Fibroblast of the aortic adventitia (primary cell): Measurements from ENCODE around the gene ATP6V1G3. TPM values are rescaled to one million over a fixed set of nuclear protein-coding genes. Genes with fewer than 3 reads are reported as not detected.

Experiments
- DNase-seq: peaks from one replicate; pipeline ENCODE4 v3.0.0-alpha.2; 2010; ENCODE audit warnings: low read depth
- H3K4me3 ChIP-seq: 2 replicates; pipeline ENCODE4 v1.5.1; 2011; ENCODE audit warnings: low read depth, mild to moderate bottlenecking, control low read depth, low read length, moderate library complexity
- total RNA-seq: library from RNA; depleted of rRNA; stranded (reverse); fragments of >200 nt; gene quantifications from 2 replicates; pipeline ENCODE4 v1.2.3, GENCODE V29; 2012; ENCODE audit warnings: low replicate concordance
- TF ChIP-seq, protein P1 (sequence below): IDR thresholded peaks from 2 replicates; pipeline ENCODE4 v1.5.1; 2011; ENCODE audit warnings: mild to moderate bottlenecking, low read length, control low read depth, inconsistent platforms; ENCODE audit not compliant: insufficient read depth

Gene ATP6V1G3
- total RNA-seq, 1 donor = not detected

DNA sequence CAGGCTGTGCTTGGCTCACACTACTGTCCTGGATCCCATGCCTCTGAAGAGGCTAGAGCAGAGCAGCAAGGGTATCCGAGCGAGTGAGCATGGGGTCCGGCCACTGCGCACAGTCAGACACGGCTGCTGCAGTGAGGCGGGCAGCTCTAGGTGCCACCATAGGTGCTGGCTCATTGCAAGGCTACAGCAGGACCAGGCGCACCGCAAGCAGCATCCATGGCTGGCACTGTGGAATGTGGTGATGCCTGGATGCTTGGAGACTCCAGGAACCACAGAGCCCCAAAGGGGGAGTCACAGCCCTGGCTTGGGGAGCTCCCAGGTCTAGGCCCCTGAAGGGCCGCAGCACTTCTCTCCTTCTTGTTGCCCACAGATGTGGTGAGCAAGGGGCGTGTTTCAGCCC lies 47.2 kb downstream of the ATP6V1G3 start:
- DNase-seq = no peak
- H3K4me3 ChIP-seq = no peak overlapping the region
- TF ChIP-seq, protein P1, sequence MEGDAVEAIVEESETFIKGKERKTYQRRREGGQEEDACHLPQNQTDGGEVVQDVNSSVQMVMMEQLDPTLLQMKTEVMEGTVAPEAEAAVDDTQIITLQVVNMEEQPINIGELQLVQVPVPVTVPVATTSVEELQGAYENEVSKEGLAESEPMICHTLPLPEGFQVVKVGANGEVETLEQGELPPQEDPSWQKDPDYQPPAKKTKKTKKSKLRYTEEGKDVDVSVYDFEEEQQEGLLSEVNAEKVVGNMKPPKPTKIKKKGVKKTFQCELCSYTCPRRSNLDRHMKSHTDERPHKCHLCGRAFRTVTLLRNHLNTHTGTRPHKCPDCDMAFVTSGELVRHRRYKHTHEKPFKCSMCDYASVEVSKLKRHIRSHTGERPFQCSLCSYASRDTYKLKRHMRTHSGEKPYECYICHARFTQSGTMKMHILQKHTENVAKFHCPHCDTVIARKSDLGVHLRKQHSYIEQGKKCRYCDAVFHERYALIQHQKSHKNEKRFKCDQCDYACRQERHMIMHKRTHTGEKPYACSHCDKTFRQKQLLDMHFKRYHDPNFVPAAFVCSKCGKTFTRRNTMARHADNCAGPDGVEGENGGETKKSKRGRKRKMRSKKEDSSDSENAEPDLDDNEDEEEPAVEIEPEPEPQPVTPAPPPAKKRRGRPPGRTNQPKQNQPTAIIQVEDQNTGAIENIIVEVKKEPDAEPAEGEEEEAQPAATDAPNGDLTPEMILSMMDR = no peak

DNA sequence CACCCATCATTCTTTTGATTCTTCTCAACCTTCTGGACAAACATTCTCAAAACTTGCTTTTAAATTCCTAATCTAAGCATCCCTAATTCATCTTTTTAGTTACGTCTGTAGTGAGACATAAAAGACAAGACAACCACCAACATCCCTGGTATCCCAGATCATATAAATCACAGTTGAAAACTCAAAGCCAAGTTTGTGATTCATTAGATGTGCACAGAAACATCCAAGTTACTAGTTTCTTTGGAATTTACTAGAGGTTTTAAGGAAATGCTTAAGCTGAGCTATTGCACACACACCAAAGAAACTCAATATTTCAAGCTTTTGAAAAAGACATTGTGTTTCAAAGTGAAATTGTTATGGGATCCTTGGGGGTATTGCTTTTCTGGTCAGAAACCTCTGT lies 47.6 kb downstream of the ATP6V1G3 start:
- H3K4me3 ChIP-seq = no peak overlapping the region
- DNase-seq = peak; percentile 83
- TF ChIP-seq, protein P1 = no peak

DNA sequence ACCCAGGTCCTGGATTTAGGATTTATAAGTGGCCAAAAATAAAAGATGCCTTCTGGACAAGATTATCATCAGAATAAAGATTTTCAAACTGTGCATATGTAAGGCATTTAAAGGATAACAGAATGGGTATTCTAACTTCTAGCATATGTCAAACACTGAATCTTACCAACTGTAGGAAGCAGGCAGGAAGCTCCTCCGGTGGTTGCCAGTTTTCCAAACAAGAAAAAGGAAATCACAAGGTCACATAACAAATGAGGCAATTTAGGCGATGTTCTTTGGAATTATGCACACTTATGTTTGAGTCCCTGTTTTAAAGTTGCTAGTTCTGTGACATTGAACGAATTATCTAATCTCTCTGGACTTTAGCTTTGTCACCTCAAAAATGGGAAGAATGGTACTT lies 48.9 kb downstream of the ATP6V1G3 start:
- DNase-seq = no peak
- TF ChIP-seq, protein P1 = no peak

DNA sequence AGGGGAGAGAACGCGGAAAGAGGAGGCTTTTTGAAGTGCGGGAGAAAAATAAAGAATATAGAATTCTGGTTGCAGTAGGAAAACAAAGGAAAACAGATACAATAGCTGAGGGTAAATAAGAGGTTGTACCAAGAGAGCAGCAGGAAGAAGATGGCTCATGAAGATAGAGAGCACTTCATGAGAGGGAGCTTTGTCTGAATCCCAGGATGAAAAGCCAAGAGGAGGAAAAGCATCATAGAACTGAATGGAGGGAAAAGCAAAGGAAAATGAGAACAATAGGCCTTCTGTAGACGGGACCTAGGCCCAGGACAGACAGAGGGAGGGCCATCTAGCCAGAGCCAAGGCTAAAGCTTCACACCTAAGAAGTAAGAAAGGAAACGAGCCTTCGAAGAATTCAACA lies 49.5 kb downstream of the ATP6V1G3 start:
- TF ChIP-seq, protein P1 = no peak
- DNase-seq = no peak
- no peak overlapping the region for H3K4me3 ChIP-seq

More for the DNA sequence above, 48.9 kb downstream of the ATP6V1G3 start:
- H3K4me3 ChIP-seq = no peak overlapping the region

DNA sequence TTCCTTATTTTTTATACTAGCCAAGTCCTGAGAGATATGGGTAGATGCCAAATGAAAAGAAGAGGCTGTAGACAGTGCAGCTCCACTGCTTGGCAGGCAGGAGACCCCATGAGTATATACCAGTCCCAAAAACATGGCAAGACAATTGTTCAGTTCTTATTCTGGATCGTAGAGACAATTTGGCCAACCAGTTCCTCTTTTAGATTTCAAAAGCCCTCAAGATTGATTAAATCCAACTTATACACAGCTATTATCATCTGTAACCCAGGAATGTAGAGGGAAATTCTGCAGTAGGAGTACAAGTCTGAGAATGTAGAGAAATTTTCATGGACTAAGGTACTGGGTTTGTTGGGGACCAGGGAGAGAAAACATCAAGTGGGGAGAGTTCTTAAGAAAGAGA lies 50.3 kb downstream of the ATP6V1G3 start:
- no peak for DNase-seq
- TF ChIP-seq, protein P1 = no peak
- no peak overlapping the region for H3K4me3 ChIP-seq

DNA sequence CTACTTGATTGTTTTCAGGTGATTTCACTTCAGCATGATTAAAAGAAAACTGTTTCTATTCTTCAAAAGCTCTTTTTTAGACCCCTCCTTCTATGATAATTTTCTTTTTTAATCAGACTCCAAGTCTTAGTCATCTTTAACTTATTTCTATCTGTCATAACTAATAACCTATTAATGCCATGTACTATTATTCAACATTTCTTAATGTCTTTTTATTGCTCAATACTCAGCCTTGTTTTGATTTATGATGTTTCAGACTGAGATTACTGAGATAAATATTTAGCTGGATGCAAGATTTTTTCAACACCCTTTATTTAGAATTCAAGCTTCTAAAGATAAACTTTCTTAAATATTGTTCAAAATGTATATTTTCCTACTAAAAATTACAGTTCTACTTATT lies 53.6 kb downstream of the ATP6V1G3 start:
- DNase-seq = no peak
- TF ChIP-seq, protein P1 = no peak
- H3K4me3 ChIP-seq = no peak overlapping the region

DNA sequence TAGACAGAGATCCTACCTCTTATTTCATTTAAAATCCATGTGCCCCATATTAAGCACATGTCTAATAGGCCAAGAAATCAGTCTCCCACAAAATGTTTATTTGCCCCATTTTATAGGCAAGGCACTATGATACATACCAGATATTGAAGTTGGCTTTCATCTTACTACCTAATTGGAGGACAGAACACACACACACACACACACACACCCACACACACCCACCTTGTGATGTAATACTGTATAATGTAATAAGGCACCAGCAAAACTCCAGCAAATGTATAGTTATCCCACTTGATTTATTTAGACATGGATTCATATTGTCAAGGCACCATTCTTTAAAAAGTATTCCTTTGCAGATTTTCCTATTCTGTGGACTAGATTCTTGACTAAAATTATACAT lies 56.8 kb downstream of the ATP6V1G3 start:
- TF ChIP-seq, protein P1 = no peak
- no peak overlapping the region for H3K4me3 ChIP-seq
- no peak for DNase-seq
